Osteocyte (in vitro differentiated cells): Measurements from ENCODE around the gene MICALL1. TPM values are rescaled to one million over a fixed set of nuclear protein-coding genes. Genes with fewer than 3 reads are reported as not detected.

ENCODE experiments used
- DNase-seq: peaks from one replicate; pipeline ENCODE4 v3.0.0; 2021; ENCODE audit warnings: mixed read lengths; ENCODE audit not compliant: unreplicated experiment; ENCODE audit errors: extremely low spot score
- H3K27ac Mint-ChIP-seq: one replicate; pipeline ENCODE4 v1.8.0; 2021; ENCODE audit warnings: mild to moderate bottlenecking, mixed read lengths; ENCODE audit not compliant: unreplicated experiment
- H3K27me3 Mint-ChIP-seq: one replicate; pipeline ENCODE4 v1.8.0; 2021; ENCODE audit warnings: mixed read lengths; ENCODE audit not compliant: unreplicated experiment
- H3K36me3 Mint-ChIP-seq: one replicate; pipeline ENCODE4 v1.8.0; 2021; ENCODE audit warnings: mixed read lengths; ENCODE audit not compliant: unreplicated experiment
- H3K4me1 Mint-ChIP-seq: one replicate; pipeline ENCODE4 v1.8.0; 2021; ENCODE audit warnings: mixed read lengths; ENCODE audit not compliant: unreplicated experiment
- H3K4me3 Mint-ChIP-seq: one replicate; pipeline ENCODE4 v1.8.0; 2021; ENCODE audit warnings: mild to moderate bottlenecking, moderate library complexity, mixed read lengths; ENCODE audit not compliant: unreplicated experiment
- H3K9me3 Mint-ChIP-seq: one replicate; pipeline ENCODE4 v1.8.0; 2021; ENCODE audit warnings: mixed read lengths; ENCODE audit not compliant: unreplicated experiment
- CTCF ChIP-seq: fragments of 200-600 bp; sonication (generic); IDR thresholded peaks from 2 replicates; pipeline ENCODE4 v1.5.0; 2021; ENCODE audit warnings: antibody characterized with exemption, mild to moderate bottlenecking, moderate library complexity
- total RNA-seq: library from RNA; stranded (reverse); gene quantifications from 2 replicates; pipeline ENCODE4 v1.2.1, GENCODE V29; 2021

The MICALL1 gene
- total RNA-seq, 1 donor from 2014 or later = 51.2 TPM

DNA sequence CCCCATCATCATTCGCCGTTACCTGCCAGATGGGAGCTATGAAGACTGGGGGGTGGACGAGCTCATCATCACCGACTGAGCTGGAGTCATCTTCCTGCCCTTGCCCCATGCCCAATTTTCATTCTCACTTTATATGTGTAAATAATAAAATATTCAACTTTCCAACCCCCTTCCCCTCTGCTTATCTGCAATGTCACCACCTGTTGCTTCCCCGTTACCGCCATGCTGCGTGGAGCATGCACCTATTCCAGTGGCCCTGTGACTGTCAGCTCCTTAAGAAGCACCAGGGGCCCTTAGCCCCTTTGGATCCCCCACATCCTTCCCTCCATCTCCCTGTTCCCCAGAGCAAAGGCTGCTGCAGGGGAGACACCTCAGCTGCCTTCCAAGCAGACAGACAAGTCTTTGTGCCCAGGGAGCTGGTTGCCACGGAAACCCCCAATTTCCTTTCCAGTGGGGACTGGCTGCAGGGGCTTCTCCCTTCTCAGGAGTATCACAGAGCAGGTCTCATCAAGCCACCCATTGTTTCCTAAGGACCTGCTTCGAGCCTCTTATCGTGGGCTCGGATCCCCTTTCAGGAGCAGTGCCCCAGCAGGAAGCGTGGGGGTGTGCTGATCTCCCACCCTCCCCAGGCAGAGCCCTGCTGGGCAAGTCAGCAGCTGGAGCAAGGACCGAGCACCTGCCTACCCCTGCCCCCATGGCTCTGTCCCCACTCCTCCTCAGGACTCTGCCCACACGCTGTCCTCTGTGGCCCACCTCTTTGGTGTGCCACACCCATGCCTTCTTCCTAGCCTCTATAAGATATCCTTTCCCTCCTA, 61.7 kb downstream of the MICALL1 start:
- Mint-ChIP-seq H3K9me3 (no peaks in the 10 kb centered on the region), H3K4me1 (peaks cover 8% of the 10 kb centered on the region), H3K36me3 (peaks cover 26% of the 10 kb centered on the region), H3K27me3 (no peaks in the 10 kb centered on the region), H3K27ac (no peak overlapping the region), H3K4me3 (no peak overlapping the region)
- no peak for DNase-seq
- TF ChIP-seq CTCF = no peak

- no peaks in the 10 kb centered on the region for H3K27me3 Mint-ChIP-seq
- H3K4me3 Mint-ChIP-seq = no peak overlapping the region
- no peak for TF ChIP-seq CTCF
- peaks cover 26% of the 10 kb centered on the region for H3K36me3 Mint-ChIP-seq
- H3K27ac Mint-ChIP-seq = no peak overlapping the region
- no peaks in the 10 kb centered on the region for H3K9me3 Mint-ChIP-seq
- no peak for DNase-seq
- peaks cover 8% of the 10 kb centered on the region for H3K4me1 Mint-ChIP-seq
Measured at GRCh38 chr22:37968452-37969251, 62.6 kb downstream of the MICALL1 start.

GRCh38 chr22:37970864-37971263, 64.8 kb downstream of the MICALL1 start:
- H3K27me3 Mint-ChIP-seq = no peaks in the 10 kb centered on the region
- no peak overlapping the region for H3K4me3 Mint-ChIP-seq
- DNase-seq = no peak

DNA sequence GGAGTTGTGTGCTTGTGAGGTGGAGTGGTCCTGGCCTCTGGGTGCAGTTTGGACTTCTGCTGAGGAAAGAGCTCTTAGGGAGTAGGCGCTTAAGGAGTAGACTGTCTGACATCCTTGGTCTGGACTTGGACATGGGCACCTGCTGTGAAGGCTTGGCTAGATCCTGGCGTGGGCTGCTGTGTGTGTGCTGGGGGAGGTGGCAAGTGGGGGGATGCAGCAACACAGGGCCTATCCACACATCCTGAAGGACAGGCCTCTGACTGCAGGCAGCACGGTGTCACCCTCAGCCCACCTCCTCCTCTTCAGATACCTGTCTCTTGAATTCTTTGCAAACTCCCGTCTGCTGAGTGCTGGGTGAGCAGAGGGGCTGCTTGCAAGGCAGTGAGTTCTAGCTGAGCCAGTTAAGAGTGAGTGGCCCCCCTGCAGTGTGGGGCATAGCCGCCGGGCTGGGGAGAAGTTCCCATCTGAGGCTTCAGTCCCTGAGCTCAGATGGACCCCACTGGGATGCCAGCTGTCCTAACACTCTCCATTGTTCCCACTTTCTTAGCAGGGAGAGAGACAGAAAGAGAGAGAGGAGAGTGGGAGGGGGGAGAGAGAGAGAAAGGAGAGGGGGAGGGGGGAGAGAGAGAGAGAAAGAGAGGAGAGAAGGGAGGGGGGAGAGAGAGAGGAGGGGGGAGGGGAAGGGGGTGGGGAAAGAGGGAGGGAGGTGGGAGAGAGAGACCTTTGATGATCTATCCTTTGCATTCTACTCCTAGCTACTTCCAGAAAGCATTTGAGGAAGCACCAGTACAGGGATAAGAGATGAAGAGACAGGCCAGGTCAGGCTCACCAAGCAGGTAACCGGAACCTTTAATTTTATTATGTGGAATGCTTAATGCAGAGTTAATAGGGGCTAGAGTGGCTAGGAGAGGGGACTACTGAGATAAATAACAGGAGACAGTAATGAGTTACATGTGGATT, 65.7 kb downstream of the MICALL1 start:
- H3K27ac Mint-ChIP-seq = no peak overlapping the region
- peaks cover 20% of the 10 kb centered on the region for H3K36me3 Mint-ChIP-seq
- H3K9me3 Mint-ChIP-seq = no peaks in the 10 kb centered on the region
- no peak overlapping the region for H3K4me3 Mint-ChIP-seq
- no peak for DNase-seq
- no peaks in the 10 kb centered on the region for H3K27me3 Mint-ChIP-seq
- no peak for TF ChIP-seq CTCF
- H3K4me1 Mint-ChIP-seq = no peaks in the 10 kb centered on the region

More at GRCh38 chr22:37970864-37971263, 64.8 kb downstream of the MICALL1 start:
- Mint-ChIP-seq H3K36me3 (peaks cover 22% of the 10 kb centered on the region), H3K27ac (no peak overlapping the region), H3K9me3 (no peaks in the 10 kb centered on the region), H3K4me1 (peaks cover 3% of the 10 kb centered on the region)
- no peak for TF ChIP-seq CTCF
